Ectodermal cell (in vitro differentiated cells): Measurements from ENCODE around the gene DNAAF6. TPM values are rescaled to one million over a fixed set of nuclear protein-coding genes. Genes with fewer than 3 reads are reported as not detected.
"Not testable (repeated sequence)": the region's sequence is repeated elsewhere in the genome, so short reads cannot be mapped to it uniquely, and the experiment has no call there.

Experiments
- H3K27ac ChIP-seq: 2 replicates; pipeline ENCODE4 v1.7.0; 2013; ENCODE audit warnings: mild to moderate bottlenecking, low read depth, low read length; ENCODE audit not compliant: insufficient read depth, poor library complexity, severe bottlenecking
- H3K27me3 ChIP-seq: 2 replicates; pipeline ENCODE4 v1.7.0; 2013; ENCODE audit warnings: mild to moderate bottlenecking, low read length; ENCODE audit not compliant: insufficient read depth, control insufficient read depth, poor library complexity, severe bottlenecking
- H3K36me3 ChIP-seq: one replicate; pipeline ENCODE4 v1.7.0; 2013; ENCODE audit warnings: low read length; ENCODE audit not compliant: control insufficient read depth, insufficient read depth
- H3K4me1 ChIP-seq: one replicate; pipeline ENCODE4 v1.7.0; 2013; ENCODE audit warnings: low read length; ENCODE audit not compliant: control insufficient read depth, insufficient read depth
- H3K4me3 ChIP-seq: 2 replicates; pipeline ENCODE4 v1.7.0; 2013; ENCODE audit warnings: low read depth, low read length, control low read depth; ENCODE audit not compliant: insufficient read depth
- H3K9me3 ChIP-seq: 2 replicates; pipeline ENCODE4 v1.7.0; 2013; ENCODE audit warnings: mild to moderate bottlenecking, low read length, moderate library complexity; ENCODE audit not compliant: control insufficient read depth
- WGBS, 2 experiments: methylation state at CpG; one replicate each; pipeline ENCODE4 v1.1.7; 2013; ENCODE audit warnings: missing lambda C conversion rate in 2 of 2; 5-methylcytosine and 5-hydroxymethylcytosine counted together
- polyA plus RNA-seq, 4 experiments: library from polyadenylated mRNA; stranded (reverse); fragments of 50-300 nt; gene quantifications; one replicate each; pipeline ENCODE4 v1.2.3, GENCODE V29; 2013

Gene DNAAF6
- polyA plus RNA-seq (2013, experiment 1 of 4) = not detected
- not detected for polyA plus RNA-seq (2013, experiment 2 of 4)
- not detected for polyA plus RNA-seq (2013, experiment 3 of 4)
- not detected for polyA plus RNA-seq (2013, experiment 4 of 4)

DNA sequence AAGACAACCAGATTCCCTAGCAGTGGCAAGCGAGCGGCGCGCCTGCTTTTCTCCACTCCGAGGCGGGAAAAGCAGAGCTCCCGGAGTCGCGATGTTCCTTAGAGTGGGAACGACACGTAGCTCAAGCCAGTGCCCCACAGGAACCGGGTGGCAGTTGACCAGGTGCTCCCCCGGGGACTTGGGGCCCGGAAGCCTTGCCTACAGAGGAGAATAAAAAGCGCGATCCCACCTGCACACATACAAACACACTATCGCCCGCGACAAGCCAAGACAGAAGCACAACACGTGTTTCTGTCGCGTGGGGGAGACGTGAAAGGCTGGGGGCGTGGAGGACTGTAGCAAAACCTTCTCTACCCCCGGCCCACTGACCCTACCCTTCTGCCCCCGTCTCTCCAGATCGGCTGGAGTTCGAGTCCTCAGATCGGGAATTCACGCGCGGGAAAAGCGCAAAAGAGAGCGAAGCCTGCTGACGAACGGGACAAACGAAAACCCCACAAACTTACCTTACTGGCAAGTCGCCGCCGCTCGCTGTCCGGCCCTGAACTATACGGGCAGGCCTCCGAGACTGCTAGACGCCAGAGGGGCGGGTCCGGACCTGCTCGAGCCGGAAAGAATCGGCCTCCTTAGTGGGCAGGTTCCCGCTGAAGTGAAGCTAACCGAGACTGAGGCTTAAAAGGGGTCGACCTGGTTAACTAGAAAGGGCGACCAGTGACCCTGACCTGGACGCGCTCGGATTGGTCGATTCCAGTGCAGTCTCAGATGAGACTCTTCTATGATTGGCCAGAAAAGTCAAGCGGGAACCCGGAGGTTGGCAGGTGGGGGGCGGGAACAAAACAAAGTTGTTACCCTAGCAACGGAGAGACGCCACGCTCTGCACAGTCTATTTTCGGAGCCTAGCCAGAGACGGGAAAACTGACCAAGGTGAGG is at the start of gene DNAAF6, which contains the start of gene NUP62CL:
TSS of gene DNAAF6 (plus strand) at position 842 of the 927 bp plus-strand sequence. CDS start 6,265 bp downstream, outside the sequence.
TSS of gene NUP62CL (minus strand) at position 664 of the 927 bp plus-strand sequence. CDS start 31,287 bp downstream, outside the sequence.
- Histone ChIP-seq H3K27ac (peak within 1 kb of the TSS; percentile 74), H3K4me3 (peak within 1 kb of the TSS; percentile 56), H3K9me3 (no peaks in the 10 kb centered on the region), H3K36me3 (no peaks in the 10 kb centered on the region), H3K4me1 (no peaks in the 10 kb centered on the region), H3K27me3 (no peaks in the 10 kb centered on the region)
- WGBS, 2 experiments = 1% methylated on average over 60 to 66 of the region's 66 CpGs

DNA sequence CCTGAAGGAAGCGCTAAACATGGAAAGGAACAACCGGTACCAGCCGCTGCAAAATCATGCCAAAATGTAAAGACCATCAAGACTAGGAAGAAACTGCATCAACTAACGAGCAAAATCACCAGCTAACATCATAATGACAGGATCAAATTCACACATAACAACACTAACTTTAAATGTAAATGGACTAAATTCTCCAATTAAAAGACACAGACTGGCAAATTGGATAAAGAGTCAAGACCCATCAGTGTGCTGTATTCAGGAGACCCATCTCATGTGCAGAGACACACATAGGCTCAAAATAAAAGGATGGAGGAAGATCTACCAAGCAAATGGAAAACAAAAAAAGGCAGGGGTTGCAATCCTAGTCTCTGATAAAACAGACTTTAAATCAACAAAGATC is 48.8 kb upstream of the DNAAF6 start:
- H3K4me1 ChIP-seq, H3K4me3 ChIP-seq, H3K36me3 ChIP-seq, H3K9me3 ChIP-seq, H3K27me3 ChIP-seq, H3K27ac ChIP-seq: not testable (repeated sequence)
- WGBS, 2 experiments = no CpG with 5 or more reads among the region's 4 CpGs

DNA sequence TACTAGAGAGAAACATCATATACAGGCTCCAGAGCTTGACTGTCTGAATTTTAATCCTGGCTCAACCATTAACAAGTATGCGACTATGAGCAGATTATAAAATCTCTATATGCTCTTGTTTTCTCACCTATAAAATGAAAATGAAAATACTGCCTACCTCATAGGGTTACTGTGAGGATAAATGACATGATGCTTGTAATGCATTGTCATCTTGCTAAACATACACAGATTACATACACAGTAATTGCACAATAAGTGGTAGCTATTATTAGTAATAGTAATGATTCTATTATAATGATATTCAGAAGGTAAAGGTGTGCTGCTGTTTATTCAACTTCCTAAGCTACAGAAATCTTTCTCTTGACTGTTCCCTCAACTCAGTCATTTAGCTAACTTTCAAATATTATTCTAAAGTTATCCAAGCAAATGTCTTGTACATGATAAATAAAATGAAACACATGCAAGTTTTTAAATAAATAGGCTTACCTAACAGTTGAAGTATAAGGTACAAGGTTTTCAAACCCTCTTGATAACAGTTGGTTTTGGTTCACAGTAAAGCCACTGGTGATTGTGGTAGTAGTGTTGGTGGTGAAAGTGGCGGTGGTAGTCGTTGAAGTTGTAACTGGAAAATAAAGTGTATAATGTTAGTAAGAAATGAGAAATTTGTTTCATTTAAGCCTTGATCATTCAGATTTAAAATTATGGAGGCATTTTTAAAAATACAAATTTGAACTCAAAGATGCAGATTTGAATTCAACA is 39.1 kb upstream of the DNAAF6 start:
- WGBS, 2 experiments = 89 to 100% methylated on average over 2 of the region's 3 CpGs
- no peaks in the 10 kb centered on the region for H3K4me1 ChIP-seq

DNA sequence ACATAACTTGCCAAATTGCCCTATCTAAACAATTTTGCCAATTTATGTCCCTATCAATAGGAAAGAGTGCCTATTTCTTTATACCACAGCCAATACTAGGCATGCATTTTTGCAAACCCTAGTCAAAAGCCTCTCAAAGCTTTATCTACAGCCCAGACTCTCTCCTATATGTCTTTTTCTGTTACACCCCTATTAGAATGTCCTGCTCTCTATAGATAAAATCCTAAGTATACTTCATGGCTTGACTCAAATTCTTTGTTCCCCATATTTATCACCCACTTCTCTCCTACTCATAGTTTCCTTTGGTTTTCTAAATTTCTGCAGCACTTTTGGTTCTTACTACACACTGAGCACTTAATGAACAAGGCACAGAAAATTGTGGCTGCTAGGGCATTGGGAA is 38.2 kb upstream of the DNAAF6 start:
- no peaks in the 10 kb centered on the region for H3K4me1 ChIP-seq
- H3K36me3 ChIP-seq = no peaks in the 10 kb centered on the region
- no peaks in the 10 kb centered on the region for H3K27me3 ChIP-seq
- H3K9me3 ChIP-seq = no peaks in the 10 kb centered on the region
- H3K27ac ChIP-seq = no peak overlapping the region
- H3K4me3 ChIP-seq = no peak overlapping the region

More for the DNA sequence above, 39.1 kb upstream of the DNAAF6 start:
- Histone ChIP-seq H3K36me3 (no peaks in the 10 kb centered on the region), H3K27me3 (no peaks in the 10 kb centered on the region), H3K9me3 (no peaks in the 10 kb centered on the region), H3K27ac (no peak overlapping the region), H3K4me3 (no peak overlapping the region)

DNA sequence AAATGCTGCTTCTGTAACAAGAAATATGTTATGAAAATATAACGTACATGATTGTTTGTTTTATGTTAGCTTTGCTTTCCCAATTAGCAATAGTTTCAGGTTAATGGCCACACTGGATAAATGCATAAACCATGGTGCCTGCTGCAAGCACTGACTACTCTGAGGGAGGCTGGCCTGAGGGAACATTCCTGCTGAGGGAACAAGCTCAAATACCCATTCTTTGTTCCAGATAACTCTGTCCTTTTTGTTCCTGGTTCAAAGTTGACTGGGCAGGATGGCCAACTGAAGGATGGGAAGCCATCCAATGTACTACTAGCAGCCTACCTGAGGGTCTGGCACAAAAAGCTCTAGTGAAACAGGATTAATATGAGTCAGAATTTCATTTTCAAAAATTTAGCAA is 37.7 kb upstream of the DNAAF6 start:
- Histone ChIP-seq H3K4me3 (no peak overlapping the region), H3K9me3 (no peaks in the 10 kb centered on the region), H3K27me3 (no peaks in the 10 kb centered on the region), H3K36me3 (no peaks in the 10 kb centered on the region), H3K4me1 (no peaks in the 10 kb centered on the region), H3K27ac (no peak overlapping the region)
- WGBS, 2 experiments = 100% methylated on average over 1 of the region's 1 CpG

DNA sequence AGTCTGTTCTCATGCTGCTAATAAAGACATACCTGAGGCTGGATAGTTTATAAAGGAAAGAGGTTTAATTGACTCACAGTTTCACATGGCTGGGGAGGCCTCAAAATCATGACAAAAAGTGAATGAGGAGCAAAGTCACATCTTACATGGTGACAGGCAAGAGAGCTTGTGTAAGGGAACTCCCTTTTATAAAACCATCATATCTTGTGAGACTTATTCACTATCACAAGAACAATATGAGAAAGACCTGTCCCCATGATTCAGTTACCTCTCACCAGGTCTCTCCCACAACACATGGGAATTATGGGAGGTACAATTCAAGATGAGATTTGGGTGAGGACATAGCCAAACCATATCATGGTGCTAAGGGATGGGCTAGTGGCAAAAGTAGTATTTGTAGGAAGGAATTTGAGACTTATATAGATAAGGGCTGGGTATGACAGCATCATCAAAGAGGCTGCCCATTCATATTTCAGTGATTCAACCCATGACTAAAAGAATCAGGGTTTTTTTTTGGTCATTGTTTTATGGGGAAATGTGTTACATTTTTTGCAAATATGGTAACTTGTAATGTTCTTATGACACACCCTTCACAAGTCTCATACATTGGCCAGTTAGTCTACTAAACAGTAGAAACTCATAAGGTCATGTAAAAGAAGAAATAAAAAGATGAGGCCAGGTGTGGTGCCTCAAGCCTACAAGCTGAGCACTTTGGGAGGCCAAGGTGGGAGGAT is 34.9 kb upstream of the DNAAF6 start:
- Histone ChIP-seq H3K9me3 (no peaks in the 10 kb centered on the region), H3K27ac (no peak overlapping the region), H3K4me1 (no peaks in the 10 kb centered on the region), H3K27me3 (no peaks in the 10 kb centered on the region), H3K36me3 (no peaks in the 10 kb centered on the region), H3K4me3 (no peak overlapping the region)

DNA sequence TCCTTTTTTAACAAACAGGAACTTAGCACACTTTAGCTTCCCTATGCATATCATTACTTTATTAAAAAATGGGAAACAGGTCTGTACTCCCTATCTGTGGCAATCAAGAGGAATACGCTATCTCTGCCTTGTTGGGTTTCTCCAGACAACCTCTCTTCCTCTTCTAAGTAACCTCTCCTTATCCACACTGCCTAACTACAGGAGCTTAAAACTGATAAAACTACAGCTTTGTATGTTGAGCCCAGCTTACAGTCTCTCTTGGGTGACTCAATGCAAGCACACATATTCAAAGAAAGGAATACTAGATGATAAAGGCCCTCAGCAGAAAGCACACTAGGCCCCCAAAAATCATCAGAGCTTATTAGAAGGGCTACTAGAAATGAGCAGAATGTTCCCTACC is 9.1 kb upstream of the DNAAF6 start:
- H3K27ac ChIP-seq = no peak overlapping the region
- H3K36me3 ChIP-seq = no peaks in the 10 kb centered on the region
- no peak overlapping the region for H3K4me3 ChIP-seq
- H3K9me3 ChIP-seq = no peaks in the 10 kb centered on the region
- 88 to 100% methylated on average over 1 of the region's 1 CpG for WGBS, 2 experiments
- no peaks in the 10 kb centered on the region for H3K4me1 ChIP-seq
- H3K27me3 ChIP-seq = no peaks in the 10 kb centered on the region

DNA sequence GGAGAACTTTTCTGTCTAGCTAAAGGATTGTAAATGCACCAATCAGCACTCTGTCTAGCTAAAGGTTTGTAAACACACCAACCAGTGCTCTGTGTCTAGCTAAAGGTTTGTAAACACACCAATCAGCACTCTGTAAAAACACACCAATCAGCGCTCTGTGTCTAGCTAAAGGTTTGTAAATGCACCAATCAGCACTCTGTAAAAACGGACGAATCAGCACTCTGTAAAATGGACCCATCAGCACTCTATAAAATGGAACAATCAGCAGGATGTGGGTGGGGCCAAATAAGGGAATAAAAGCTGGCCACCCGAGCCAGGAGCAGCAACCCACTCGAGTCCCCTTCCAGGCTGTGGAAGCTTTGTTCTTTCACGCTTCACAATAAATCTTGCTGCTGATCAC is 8.3 kb upstream of the DNAAF6 start:
- not testable (repeated sequence) for H3K27me3 ChIP-seq, H3K4me1 ChIP-seq, H3K4me3 ChIP-seq, H3K9me3 ChIP-seq, H3K36me3 ChIP-seq, H3K27ac ChIP-seq
- 89 to 95% methylated on average over 6 of the region's 6 CpGs for WGBS, 2 experiments

DNA sequence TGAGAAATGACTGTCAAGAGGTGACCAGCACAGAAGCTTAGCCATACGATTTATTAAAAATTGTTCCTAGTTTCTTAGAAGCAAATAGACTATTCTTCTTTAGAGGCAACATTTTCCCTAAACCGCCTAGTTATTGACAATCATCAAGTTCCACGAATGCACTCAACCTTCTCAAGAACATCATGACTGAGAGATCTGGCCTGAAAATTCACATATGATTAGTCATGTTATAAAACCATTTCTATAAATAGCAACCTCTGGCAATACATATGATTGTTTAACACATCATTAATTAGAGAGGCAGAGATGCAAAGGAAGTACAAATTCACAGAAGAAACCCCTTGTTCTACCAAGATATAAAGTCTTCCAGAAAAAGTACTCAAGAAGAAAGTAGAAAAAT is 6.9 kb upstream of the DNAAF6 start:
- H3K27ac ChIP-seq = no peak overlapping the region
- H3K9me3 ChIP-seq = no peaks in the 10 kb centered on the region
- no peaks in the 10 kb centered on the region for H3K27me3 ChIP-seq
- no peak overlapping the region for H3K4me3 ChIP-seq
- WGBS, 2 experiments = 91 to 100% methylated on average over 3 of the region's 3 CpGs
- H3K36me3 ChIP-seq = no peaks in the 10 kb centered on the region
- no peaks in the 10 kb centered on the region for H3K4me1 ChIP-seq
